HG03108 (cell line): ENCODE measurements around the gene DGKQ.
"Not testable (repeated sequence)": the region's sequence is repeated elsewhere in the genome, so short reads cannot be mapped to it uniquely, and the experiment has no call there.

Source experiments
- ATAC-seq: cut with Tn5 transposase; IDR thresholded peaks from one replicate; pipeline ENCODE4 v1.9.1; 2021; ENCODE audit warnings: moderate library complexity; ENCODE audit not compliant: unreplicated experiment

Gene DGKQ

DNA sequence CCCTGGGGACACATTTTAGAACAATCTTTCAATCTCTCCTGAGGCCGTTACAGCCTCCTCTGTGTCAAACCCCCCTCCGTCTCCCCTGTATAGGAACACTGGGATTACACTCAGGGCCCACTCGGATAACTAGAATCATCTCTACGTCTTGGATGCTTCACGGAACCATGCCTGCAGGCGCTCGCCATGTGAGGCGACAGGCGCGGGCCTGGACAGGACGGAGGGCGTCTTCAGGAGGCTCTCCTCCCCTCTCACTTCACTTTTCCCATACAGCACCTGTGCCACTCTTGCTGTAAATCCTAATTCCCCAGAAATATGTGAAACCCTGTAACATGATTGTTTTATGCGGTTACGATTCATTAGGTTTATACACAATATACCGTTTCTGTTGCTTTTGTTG is 9.4 kb upstream of the DGKQ start:
- no peak for ATAC-seq

DNA sequence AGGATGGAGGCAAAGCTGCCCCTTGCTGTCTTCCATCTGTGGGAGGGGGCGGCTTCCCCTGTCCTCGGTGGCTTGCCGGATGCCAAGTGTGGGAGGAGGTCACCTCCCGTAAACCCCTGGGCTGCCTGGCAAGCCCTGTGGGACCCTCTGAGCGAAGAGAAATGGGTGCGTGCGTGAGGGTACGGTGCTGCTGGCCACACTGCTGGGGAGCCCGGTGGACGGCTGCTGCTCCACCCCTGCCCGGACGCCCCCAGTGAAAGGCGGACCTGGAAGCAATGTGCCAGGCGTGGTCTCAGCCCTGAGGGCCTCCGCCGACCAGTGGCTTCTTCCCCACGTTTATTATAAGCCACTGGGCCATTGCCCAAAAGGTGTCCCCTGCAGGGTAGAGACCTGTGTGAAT is 8.9 kb upstream of the DGKQ start:
- ATAC-seq, result no peak

DNA sequence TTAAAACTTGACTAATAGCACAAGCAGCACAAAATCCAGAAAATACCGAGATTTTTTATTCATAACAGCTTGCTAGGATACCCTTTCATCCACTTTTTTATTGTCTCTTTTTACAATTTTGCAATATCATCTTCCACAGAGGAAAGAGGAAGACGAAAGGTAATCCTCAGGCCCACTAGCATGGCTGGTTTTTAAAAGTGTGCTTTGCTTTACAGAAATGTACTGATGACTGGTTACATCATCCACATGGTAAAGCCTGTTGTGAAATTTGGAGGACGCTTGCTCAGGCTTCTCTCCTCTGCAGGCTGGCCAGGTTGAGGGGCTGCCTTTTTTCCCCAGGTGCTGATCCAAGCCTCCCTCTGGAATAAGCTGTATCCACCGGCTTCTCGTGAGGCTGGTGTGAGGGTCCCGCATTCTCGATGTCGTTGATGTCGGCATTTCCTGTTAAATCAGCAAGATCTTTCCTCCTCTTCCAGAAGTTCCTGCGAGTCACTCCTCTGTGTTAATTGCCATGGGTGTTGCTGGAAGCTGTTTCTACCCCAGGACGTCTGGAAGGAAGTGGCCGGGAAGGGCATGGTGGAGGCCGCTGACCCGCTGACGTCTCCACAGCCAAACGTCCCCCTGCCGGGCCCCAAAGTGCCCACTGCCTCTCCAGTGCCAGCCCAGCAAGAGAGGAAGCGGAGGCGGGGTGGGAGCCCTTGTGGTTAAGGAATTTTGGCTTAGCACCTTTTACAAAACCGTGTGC is 5.8 kb upstream of the DGKQ start:
- no peak for ATAC-seq

DNA sequence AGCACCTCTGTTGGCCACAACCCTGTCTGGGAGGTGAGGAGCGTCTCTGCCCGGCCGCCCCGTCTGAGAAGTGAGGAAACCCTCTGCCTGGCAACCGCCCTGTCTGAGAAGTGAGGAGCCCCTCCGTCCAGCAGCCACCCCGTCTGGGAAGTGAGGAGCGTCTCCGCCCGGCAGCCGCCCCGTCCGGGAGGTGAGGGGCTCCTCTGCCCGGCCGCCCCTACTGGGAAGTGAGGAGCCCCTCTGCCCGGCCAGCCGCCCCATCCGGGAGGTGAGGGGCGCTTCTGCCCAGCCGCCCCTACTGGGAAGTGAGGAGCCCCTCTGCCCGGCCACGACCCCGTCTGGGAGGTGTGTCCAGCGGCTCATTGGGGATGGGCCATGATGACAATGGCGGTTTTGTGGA is 2.6 kb upstream of the DGKQ start:
- ATAC-seq, result not testable (repeated sequence)

DNA sequence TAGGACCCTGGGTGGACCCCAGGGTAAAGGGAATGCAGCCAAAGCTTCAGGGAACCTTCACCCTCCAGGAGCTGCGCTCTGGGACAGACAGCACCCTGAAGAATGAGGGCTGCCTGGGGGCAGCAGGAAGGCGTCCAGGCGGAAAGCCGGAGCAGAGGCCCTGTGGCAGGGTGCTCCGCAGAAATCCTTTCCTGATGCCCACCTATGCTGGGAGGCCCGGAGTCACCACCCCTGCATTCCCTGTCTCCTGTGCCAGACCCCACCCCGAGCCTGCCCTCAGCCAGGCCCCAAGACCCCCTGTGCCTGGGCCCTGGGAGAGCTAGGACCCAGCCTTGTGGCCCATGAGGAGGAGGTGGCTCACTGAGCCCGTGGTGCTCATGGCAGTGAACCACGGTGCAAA is 1.3 kb upstream of the DGKQ start:
- no peak for ATAC-seq

DNA sequence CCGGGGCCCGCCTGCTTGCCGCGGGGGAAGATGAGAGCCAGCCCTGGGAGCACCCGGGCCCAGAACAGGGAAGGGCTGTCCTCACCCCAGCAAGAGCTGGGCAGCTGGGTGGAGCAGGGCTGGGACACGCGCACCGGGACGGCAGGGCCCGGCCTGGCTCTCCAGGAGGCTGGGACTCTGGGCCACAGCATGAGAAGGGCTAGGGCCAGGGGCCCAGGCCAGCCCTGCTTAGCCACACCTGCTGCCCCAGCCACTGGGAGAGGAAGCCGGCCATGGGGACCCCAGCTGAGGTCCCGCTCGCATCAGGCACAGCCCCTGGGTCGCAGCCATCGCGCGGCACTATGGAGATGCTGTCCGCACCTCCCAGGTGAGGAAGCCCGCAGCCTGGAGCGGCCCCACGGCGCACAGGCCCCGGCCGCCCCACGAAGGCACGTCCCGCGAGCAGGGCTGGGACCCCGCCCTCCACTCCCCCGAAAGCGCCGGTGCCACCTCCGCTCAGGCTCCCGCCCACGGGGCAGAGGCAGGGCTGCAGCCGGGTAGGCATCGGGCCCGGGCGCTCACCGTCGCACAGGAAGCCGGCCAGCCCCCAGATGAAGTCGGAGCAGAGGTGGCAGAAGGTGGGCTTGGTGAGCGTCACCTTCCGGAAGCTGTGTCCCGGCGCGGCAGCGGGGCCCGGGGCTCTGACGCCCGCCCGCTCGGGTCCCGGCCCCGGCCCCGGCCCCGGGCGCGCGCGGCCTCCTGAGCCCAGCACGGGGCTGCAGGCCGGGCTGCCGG is 531 bp downstream of the DGKQ start:
- peak; percentile 26 for ATAC-seq

DNA sequence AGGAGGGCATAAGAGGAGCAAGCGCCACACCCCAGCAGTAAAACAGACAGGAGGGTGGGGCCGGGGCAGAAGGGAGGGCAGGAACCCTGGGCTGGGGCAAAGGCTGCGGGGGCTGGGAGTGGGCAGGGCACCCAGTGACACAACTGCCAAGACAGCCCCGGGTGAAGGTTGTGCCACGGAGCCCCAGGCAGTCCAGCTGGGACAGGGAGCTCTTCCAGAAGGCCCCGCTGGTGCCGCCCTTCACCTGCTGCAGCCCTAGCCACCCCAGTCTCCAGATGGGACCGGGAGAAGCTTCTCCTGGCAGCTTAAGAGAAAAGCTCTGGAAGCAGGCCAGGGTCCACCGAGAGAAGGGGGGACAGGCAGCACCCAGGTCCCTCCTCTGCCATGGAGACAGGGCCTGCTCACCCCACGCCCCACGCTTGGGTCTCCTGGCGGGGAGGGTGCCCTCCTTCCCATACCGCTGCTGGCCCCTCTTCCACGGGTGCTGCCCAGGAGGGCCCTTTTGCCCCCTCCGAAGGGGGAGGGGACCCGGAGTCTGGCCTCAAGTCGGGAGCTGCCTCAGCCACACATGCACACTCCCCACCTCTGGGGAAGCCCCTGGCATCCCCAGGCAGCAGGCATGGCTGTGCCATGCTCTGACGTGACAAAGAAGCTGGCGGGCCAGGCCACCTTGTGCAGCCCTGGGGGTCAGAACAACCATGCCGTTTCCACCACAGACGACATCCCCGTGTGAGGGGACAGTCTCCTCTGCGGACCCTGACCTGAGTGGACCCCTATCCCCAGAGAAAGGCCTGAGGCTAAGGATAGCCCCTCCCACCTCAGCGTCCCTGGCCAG is 1.5 kb downstream of the DGKQ start:
- ATAC-seq, result no peak

DNA sequence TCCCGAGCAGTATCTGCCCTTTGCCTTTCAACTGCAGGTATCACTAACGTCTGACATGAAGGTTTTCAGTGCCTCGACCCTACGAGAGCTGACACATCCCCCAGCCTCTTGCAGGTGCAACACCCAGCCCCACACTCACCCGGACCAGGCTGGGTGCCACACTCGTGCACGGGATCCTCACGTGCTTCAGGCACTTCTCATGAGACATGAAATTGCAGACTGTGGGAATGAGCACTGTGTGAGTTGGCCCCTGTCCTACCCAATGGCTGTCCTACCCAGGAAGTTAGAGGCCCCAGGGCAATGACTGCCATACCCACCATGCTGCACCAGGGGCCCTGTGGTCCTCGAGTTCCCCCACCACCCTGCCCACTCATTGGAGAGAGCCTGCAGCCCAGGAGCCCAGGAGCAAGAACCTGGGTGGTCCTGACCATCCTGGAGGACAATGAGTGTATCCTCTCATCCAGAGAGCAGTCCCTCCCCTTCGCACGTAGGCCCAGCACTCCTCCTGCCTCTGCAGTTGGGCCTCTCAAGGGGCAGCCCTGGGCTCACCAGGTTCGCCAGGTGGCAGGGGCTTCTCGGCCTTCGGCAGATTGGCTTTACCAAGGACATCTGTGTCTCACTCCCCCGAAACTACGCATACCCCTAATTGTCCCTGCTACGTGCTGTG is 2.4 kb downstream of the DGKQ start:
- no peak for ATAC-seq

DNA sequence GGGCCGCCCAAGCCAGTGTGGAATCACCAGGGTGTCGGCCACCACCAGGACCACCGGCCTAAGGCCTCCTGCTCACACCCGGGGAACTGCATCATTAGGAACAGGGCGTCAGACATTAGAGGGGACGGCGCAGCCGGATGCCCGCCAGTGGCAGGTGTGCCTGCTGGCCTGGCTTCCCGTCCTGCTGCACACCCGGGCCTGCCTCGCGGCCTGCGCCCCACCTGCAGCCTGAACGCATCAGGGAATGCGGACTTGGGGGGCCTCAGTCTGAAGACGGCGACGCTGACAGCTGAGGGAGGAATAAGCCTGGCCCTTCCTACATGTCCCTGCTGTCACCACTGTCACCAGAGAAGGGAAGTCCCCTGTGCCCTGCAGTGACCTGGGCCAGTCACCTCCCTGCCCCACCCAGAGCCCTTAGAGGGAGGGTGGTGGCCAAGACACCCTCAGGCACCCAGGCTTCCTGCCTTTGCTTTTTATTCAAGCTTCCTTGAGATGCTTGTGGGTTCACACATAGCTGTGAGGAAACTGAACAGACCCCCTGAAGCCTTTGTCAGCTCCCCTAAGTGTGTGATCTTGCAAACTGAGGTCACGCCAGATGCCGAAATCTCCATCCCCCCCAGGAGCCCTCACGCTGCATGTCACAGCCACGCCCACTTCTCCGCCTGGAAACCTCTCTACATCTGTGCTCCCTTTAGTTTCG is 3.2 kb downstream of the DGKQ start:
- no peak for ATAC-seq

DNA sequence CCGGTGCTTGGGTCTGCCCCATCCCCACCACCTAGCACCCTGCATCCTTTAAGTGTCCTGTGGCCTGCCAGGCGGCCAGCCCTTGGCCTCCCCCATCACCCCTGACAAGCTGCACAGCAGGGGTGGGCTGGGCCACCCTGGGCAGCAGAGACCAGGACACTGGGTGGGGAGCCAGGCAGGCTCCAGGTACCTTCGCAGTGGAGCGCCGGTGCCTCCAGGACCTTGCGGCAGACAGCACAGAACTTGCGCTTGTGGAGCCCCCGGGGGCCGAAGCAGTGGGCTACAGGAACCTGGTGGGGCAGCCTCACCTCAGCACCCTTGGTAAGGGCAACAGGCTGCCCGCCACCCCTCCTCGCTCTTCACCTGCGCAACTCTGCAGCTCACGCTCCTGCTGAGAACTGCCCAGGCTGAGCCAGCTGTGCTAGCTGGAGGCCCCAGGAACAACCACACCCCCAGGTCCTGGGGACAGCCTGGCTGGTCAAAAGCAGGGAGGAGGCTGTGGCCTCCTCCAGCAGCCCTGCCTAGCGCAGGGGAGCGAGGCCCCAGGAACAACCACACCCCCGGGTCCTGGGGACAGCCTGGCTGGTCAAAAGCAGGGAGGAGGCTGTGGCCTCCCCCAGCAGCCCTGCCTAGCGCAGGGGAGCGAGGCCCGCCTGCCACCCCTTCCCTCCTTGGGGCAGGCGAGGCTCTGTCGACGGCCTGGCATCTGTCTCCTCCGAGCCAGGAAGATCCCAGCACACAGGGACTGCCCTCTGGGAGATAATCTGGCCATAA is 4.6 kb downstream of the DGKQ start:
- no peak for ATAC-seq

DNA sequence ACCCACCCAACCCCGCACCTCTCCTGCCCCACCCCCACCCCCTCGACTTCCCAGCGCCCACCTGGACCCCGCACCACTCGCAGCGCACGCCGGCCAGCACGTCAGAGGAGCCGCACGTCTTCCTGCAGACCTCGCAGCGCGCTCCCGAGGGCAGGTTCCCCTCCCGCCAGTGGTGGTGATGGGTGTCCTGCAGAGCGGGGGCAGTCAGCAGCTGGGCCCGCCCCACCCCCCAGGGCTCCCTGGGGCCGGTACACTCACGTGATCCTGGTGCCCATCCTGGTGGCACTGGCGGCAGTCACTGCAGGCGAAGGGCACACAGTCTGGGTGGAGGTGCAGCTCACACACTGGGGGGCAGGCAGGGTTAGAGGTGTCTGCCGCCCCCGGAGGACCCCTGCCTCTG is 5.1 kb downstream of the DGKQ start:
- ATAC-seq, result no peak

DNA sequence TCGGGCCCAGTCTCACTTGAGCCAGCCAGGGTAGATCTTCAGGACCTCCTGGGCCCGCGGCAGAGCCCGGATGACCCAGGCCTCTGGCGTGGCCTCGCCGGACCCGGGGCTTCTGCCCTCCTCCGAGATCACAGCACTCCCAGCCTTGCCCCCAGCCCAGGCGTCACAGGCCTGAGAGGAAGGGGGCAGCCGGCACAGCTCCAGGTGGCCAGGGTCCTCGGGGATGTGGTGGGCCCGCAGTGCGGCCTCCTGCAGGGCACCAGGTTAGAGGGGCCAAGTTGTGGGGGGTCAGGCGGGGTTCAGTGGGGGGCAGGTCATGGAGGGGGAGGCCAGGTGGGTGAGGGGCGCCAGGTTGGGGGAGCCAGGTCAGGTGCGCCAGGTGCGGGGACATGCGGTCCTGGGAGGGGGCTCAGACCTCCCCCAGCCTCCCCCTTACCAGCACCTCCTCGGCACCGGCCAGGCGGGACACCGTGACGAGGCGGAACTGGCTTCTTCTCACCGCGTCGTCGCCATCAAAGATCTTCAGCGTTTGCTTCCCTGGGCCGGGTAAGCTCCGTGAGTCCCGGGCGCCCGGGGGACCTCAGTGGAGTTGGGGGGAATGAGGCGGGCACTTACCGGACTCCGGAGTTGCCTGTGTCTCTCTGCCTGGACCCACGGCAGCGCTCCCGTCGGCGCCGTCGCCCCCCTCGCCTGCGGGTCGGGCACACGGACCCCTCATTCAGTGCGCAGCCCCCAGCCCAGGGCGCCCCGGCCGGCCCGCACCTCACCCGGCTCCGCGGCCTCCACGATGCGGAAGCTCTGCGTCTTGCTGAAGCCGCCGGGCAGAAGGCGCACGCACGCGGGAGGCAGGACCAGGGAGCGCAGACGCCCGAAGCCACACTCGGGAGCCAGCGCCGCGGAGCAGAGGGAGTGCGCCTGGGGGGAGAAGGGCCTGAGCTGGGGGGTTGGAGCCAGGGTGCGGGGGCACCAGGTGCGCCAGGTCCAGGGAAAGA is 6.0 kb downstream of the DGKQ start:
- no peak for ATAC-seq

DNA sequence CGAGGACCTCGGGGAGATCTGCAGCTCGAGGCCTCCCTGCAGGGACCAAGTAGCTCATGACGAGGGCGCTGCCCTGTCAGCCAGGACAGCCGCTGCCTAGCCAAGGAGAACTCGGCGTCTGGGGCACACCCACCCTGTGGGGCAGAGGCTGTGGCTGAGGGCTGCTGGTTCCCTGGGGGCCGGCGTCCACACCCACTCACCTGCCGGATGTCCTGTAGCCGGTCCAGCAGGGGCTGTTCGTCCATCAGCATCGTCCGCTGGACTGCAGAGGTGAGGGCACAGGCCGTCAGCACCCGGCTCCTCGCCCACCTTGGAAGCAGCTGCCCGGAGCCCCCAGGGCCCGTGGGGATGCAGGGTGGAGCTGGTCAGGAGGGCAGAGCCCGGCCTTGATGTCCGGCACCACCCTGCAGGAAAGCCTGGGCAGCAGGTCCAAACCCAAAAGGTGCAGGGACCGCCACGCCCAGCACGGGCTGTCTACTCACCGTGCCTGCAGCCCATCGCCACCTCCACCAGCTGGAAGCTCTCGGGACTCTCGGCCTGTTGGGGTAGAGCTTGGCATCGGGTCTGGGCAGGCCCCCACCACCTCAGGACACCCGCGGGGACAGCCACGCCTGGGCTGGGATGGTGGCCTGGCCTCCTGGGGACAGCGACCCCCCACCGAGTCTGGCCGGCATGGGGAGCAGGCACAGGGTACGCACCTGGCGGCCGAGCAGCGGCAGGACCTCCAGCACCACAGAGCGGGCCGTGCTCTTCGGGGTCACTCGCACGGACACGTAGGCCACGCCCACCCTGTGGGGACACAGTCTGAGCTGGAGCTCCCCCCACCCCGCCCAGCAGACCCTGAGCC is 6.9 kb downstream of the DGKQ start:
- ATAC-seq, result no peak

DNA sequence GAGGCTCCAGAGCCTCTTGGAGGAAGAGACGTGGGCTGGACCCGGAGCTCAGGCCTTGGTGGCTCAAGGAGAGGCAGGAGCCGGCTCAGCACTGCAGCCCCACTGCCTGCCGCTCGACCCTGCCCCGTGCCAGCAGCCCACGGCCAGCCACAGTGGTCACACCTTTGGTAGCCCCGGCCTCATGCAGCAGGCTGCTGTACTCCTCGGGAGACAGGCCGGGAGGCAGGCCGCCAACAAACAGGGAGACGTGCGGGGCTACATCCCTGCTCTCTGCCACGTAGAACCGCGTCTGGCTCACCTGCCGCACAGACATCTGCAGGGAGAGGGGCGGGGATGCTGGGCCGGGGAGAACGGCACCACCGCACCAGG is 7.6 kb downstream of the DGKQ start:
- no peak for ATAC-seq

DNA sequence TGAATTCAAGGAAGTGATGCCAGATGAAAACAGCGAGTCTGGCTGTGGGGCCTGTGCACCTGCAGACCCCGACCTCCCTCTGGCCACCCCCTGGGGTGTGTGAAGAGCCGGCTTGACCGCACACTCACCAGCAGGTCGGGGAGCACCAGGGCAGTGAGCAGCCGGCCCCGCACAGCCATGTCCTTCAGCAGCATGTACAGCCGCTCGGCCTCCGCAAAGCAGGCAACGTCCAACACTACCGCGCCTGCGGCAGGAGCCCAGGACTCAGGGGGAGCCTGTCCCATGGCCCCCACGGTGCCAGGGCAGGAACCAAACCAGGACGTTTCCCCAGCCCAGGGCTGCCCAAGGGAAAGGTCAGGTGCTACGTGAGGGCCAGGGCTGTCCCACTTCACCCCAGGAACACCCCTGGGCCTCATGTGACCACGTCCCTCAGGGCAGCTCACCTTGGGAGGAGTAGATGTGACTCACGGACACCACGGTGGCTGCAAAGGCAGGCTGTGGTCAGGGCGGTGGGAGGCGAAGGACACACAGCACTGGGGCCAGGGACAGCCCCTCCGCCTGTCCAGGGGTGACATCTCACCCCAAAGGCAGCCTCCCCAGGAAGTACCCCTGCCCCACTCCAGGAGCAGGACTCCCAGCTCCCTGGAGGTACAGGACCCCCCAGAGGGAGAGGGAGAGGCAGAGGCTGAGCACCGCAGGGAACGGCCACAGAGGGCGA is 8.2 kb downstream of the DGKQ start:
- no peak for ATAC-seq

DNA sequence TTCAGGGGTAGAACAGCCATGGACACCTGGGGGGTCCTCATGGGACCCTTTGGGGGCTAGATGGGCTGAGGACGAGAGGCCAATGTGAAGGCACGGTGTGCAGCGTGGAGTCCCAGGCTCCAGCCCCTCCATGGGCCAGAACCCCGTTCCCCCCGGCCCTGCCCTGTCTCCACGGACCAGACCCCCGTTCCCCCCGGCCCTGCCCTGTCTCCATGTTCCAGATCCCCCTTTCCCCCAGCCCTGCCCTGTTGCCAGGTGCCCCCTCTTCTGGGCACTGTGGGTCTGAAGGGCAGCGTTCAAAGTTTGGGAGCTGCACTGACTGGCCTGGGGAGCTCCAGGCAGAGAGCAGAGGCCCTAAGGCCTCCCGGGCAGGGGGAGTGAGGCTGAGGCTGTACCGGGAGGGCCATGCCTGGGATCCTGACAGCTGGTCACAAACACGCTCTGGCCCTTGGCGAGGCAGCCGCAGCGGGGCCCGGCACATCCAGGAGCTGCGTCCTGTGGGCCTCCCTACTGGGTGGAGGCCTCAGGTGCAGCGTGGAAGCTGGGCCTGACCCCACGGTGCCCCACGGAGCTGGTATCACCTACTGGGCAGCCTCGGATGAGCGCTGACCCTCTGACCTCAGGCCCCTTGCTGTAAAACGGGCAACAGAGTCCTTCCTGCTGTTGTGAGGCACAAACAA is 8.9 kb downstream of the DGKQ start:
- ATAC-seq, result no peak
